GM18861 (cell line): ENCODE data around the gene FOXJ2.
"Not testable (repeated sequence)": the region's sequence is repeated elsewhere in the genome, so short reads cannot be mapped to it uniquely, and the experiment has no call there.

Experiments used
- ATAC-seq: cut with Tn5 transposase; IDR thresholded peaks from one replicate; pipeline ENCODE4 v1.9.1; 2021; ENCODE audit not compliant: unreplicated experiment

Gene FOXJ2

GRCh38 chr12:8028267-8028666 lies 4.2 kb upstream of the FOXJ2 start:
- ATAC-seq, result no peak

- ATAC-seq, result no peak
Measured at GRCh38 chr12:8030189-8030588, 2.3 kb upstream of the FOXJ2 start.

- not testable (repeated sequence) for ATAC-seq
Measured at GRCh38 chr12:8031017-8031416, 1.5 kb upstream of the FOXJ2 start.

- no peak for ATAC-seq
Measured at GRCh38 chr12:8031872-8032241, 659 bp upstream of the FOXJ2 start.

- no peak for ATAC-seq
Measured at GRCh38 chr12:8033153-8034044, 883 bp downstream of the FOXJ2 start.

GRCh38 chr12:8034802-8035201 lies 2.3 kb downstream of the FOXJ2 start:
- no peak for ATAC-seq

GRCh38 chr12:8035440-8036010 lies 3.0 kb downstream of the FOXJ2 start:
- ATAC-seq, result no peak

GRCh38 chr12:8036346-8036745 lies 3.8 kb downstream of the FOXJ2 start:
- ATAC-seq, result no peak

- no peak for ATAC-seq
Measured at GRCh38 chr12:8037046-8037663, 4.6 kb downstream of the FOXJ2 start.

GRCh38 chr12:8037947-8038346 lies 5.4 kb downstream of the FOXJ2 start:
- ATAC-seq, result no peak

- no peak for ATAC-seq
Measured at GRCh38 chr12:8038659-8039114, 6.2 kb downstream of the FOXJ2 start.

GRCh38 chr12:8040791-8041190 lies 8.3 kb downstream of the FOXJ2 start:
- ATAC-seq, result no peak

- ATAC-seq, result no peak
Measured at GRCh38 chr12:8045952-8046944, 13.7 kb downstream of the FOXJ2 start.

GRCh38 chr12:8047842-8048241 lies 15.3 kb downstream of the FOXJ2 start:
- ATAC-seq, result no peak

- no peak for ATAC-seq
Measured at GRCh38 chr12:8048906-8049305, 16.4 kb downstream of the FOXJ2 start.

GRCh38 chr12:8050600-8051250 lies 18.2 kb downstream of the FOXJ2 start:
- no peak for ATAC-seq

GRCh38 chr12:8052679-8053078 lies 20.2 kb downstream of the FOXJ2 start:
- ATAC-seq, result no peak

GRCh38 chr12:8054816-8055215 lies 22.3 kb downstream of the FOXJ2 start:
- no peak for ATAC-seq

- no peak for ATAC-seq
Measured at GRCh38 chr12:8057306-8057705, 24.8 kb downstream of the FOXJ2 start.

- no peak for ATAC-seq
Measured at GRCh38 chr12:8057839-8058238, 25.3 kb downstream of the FOXJ2 start.
